KOPT-K1 (cell line): ENCODE measurements around the gene MICAL3.

Experiments used
- H3K27ac ChIP-seq: fragments of 200-600 bp; sonication (generic); 2 replicates; pipeline ENCODE4 v1.5.1; 2016; ENCODE audit warnings: antibody characterized with exemption, mild to moderate bottlenecking, low read depth, low read length; ENCODE audit not compliant: poor library complexity, severe bottlenecking
- H3K36me3 ChIP-seq: fragments of 200-600 bp; sonication (generic); 2 replicates; pipeline ENCODE4 v1.5.1; 2017; ENCODE audit warnings: antibody characterized with exemption, mild to moderate bottlenecking, low read length, moderate library complexity; ENCODE audit not compliant: insufficient read depth
- H3K9me3 ChIP-seq: fragments of 200-600 bp; sonication (generic); 2 replicates; pipeline ENCODE4 v1.5.1; 2017; ENCODE audit warnings: antibody characterized with exemption, low read length, mild to moderate bottlenecking; ENCODE audit not compliant: insufficient read depth, poor library complexity, severe bottlenecking

Gene MICAL3

GRCh38 chr22:17866127-17866526, 158.2 kb downstream of the MICAL3 start:
- Histone ChIP-seq H3K9me3 (no peaks in the 10 kb centered on the region), H3K36me3 (no peaks in the 10 kb centered on the region), H3K27ac (no peak overlapping the region)

GRCh38 chr22:17865183-17866055, 158.9 kb downstream of the MICAL3 start:
- Histone ChIP-seq H3K36me3 (no peaks in the 10 kb centered on the region), H3K9me3 (no peaks in the 10 kb centered on the region), H3K27ac (no peak overlapping the region)

- H3K27ac ChIP-seq = no peak overlapping the region
- no peaks in the 10 kb centered on the region for H3K36me3 ChIP-seq
- no peaks in the 10 kb centered on the region for H3K9me3 ChIP-seq
These were observed 159.8 kb downstream of the MICAL3 start for GRCh38 chr22:17864398-17865182.

GRCh38 chr22:17862646-17863181, 161.6 kb downstream of the MICAL3 start:
- no peaks in the 10 kb centered on the region for H3K9me3 ChIP-seq
- H3K36me3 ChIP-seq = no peaks in the 10 kb centered on the region
- H3K27ac ChIP-seq = no peak overlapping the region

GRCh38 chr22:17861909-17862308, 162.5 kb downstream of the MICAL3 start:
- Histone ChIP-seq H3K27ac (no peak overlapping the region), H3K9me3 (no peaks in the 10 kb centered on the region), H3K36me3 (no peaks in the 10 kb centered on the region)

GRCh38 chr22:17860220-17860965, 164.0 kb downstream of the MICAL3 start:
- no peaks in the 10 kb centered on the region for H3K36me3 ChIP-seq
- H3K27ac ChIP-seq = no peak overlapping the region
- H3K9me3 ChIP-seq = no peaks in the 10 kb centered on the region

GRCh38 chr22:17858033-17858432, 166.3 kb downstream of the MICAL3 start:
- Histone ChIP-seq H3K27ac (no peak overlapping the region), H3K9me3 (no peaks in the 10 kb centered on the region), H3K36me3 (no peaks in the 10 kb centered on the region)

GRCh38 chr22:17855572-17856290, 168.6 kb downstream of the MICAL3 start:
- H3K36me3 ChIP-seq = no peaks in the 10 kb centered on the region
- no peaks in the 10 kb centered on the region for H3K9me3 ChIP-seq

GRCh38 chr22:17853073-17853472, 171.3 kb downstream of the MICAL3 start:
- Histone ChIP-seq H3K9me3 (no peaks in the 10 kb centered on the region), H3K36me3 (no peaks in the 10 kb centered on the region), H3K27ac (no peak overlapping the region)

More at GRCh38 chr22:17855572-17856290, 168.6 kb downstream of the MICAL3 start:
- H3K27ac ChIP-seq = no peak overlapping the region

GRCh38 chr22:17851759-17852158, 172.6 kb downstream of the MICAL3 start:
- Histone ChIP-seq H3K9me3 (no peaks in the 10 kb centered on the region), H3K27ac (no peak overlapping the region), H3K36me3 (no peaks in the 10 kb centered on the region)

- H3K27ac ChIP-seq = no peak overlapping the region
- no peaks in the 10 kb centered on the region for H3K36me3 ChIP-seq
- no peaks in the 10 kb centered on the region for H3K9me3 ChIP-seq
These were observed 176.8 kb downstream of the MICAL3 start for GRCh38 chr22:17847360-17848078.

- Histone ChIP-seq H3K36me3 (no peaks in the 10 kb centered on the region), H3K27ac (no peak overlapping the region), H3K9me3 (no peaks in the 10 kb centered on the region)
These were observed 177.9 kb downstream of the MICAL3 start for GRCh38 chr22:17846326-17846992.

GRCh38 chr22:17845790-17846189, 178.6 kb downstream of the MICAL3 start:
- Histone ChIP-seq H3K36me3 (no peaks in the 10 kb centered on the region), H3K9me3 (no peaks in the 10 kb centered on the region), H3K27ac (no peak overlapping the region)
